IMR-90 (cell line): Measurements from ENCODE around the gene CHMP4B.

Experiments used
- POLR2A ChIP-seq: IDR thresholded peaks from 2 replicates; pipeline ENCODE4 v1.6.1; 2012; ENCODE audit warnings: mild to moderate bottlenecking, low read depth, low read length
- RAD21 ChIP-seq: IDR thresholded peaks from 2 replicates; pipeline ENCODE4 v1.6.1; 2012; ENCODE audit warnings: low read length, improper control_type of control experiment

DNA sequence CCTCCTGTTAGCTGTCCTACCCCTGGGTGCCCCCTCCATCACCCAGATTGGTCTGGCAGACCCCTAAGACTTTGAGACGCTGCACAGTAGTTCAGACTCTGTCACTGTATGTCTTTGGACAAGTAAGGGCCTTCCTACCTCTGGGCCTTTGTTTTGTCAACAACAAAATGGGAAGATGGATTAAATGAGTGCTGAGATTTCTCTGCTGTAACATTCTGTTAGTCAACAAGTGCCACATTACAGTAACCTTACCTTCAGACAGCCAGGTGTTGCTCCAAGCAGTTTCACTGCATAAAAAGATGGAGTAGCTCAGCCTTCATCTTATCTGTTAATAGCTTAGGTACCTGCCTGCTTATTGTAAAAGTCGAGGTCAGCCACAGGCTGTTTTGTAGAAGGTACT, 16.0 kb downstream of the CHMP4B start:
- TF ChIP-seq RAD21 (no peak), POLR2A (no peak)
